ENCODE data around the gene CAMSAP1.

Gene CAMSAP1

GRCh38 chr9:135762921-135763320 is 144.4 kb downstream of the CAMSAP1 start:
- DNase-seq (ENCODE audit: low read depth) = no peak
- TF ChIP-seq CTCF (IDR thresholded peaks at IDR 0.05; ENCODE audit: insufficient read depth, low read depth, low read length, missing control alignments) = no peak
- no peak overlapping the region for H3K4me3 ChIP-seq (ENCODE audit: low read depth, low read length)

GRCh38 chr9:135761845-135762168 is 145.5 kb downstream of the CAMSAP1 start:
- no peak overlapping the region for H3K4me3 ChIP-seq (ENCODE audit: low read depth, low read length)
- no peak for TF ChIP-seq CTCF (IDR thresholded peaks at IDR 0.05; ENCODE audit: insufficient read depth, low read depth, low read length, missing control alignments)
- no peak for DNase-seq (ENCODE audit: low read depth)

GRCh38 chr9:135761150-135761844 is 146.0 kb downstream of the CAMSAP1 start:
- no peak overlapping the region for H3K4me3 ChIP-seq (ENCODE audit: low read depth, low read length)
- no peak for TF ChIP-seq CTCF (IDR thresholded peaks at IDR 0.05; ENCODE audit: insufficient read depth, low read depth, low read length, missing control alignments)
- no peak for DNase-seq (ENCODE audit: low read depth)

GRCh38 chr9:135760465-135760864 is 146.9 kb downstream of the CAMSAP1 start:
- TF ChIP-seq CTCF (IDR thresholded peaks at IDR 0.05; ENCODE audit: insufficient read depth, low read depth, low read length, missing control alignments) = no peak
- H3K4me3 ChIP-seq (ENCODE audit: low read depth, low read length) = no peak overlapping the region
- DNase-seq (ENCODE audit: low read depth) = no peak

GRCh38 chr9:135759676-135760300 is 147.6 kb downstream of the CAMSAP1 start:
- DNase-seq (ENCODE audit: low read depth) = no peak
- no peak for TF ChIP-seq CTCF (IDR thresholded peaks at IDR 0.05; ENCODE audit: insufficient read depth, low read depth, low read length, missing control alignments)
- no peak overlapping the region for H3K4me3 ChIP-seq (ENCODE audit: low read depth, low read length)

- no peak for TF ChIP-seq CTCF (IDR thresholded peaks at IDR 0.05; ENCODE audit: insufficient read depth, low read depth, low read length, missing control alignments)
- no peak overlapping the region for H3K4me3 ChIP-seq (ENCODE audit: low read depth, low read length)
- no peak for DNase-seq (ENCODE audit: low read depth)
Observed at GRCh38 chr9:135758870-135759269, 148.5 kb downstream of the CAMSAP1 start.
